Caco-2 (cell line): ENCODE data around the gene CDK14. TPM values are rescaled to one million over a fixed set of nuclear protein-coding genes. Genes with fewer than 3 reads are reported as not detected.

ENCODE experiments used
- BruUV-seq: library from RNA; stranded (reverse); fragments of 400-500 nt; replicated peaks from 2 replicates; lab custom pipeline; 2021; lab: Mats Ljungman, UMichigan
- CTCF ChIA-PET: fragments of 300-600 bp; sonication (Branson Sonifier 250); formaldehyde crosslinking; loops from one replicate; lab custom pipeline; 2022; ENCODE audit warnings: antibody characterized with exemption; lab: Charles Lee
- POLR2A ChIA-PET: fragments of 300-600 bp; sonication (Branson Sonifier 250); formaldehyde crosslinking; loops from one replicate; lab custom pipeline; 2022; ENCODE audit warnings: antibody characterized with exemption; lab: Charles Lee
- DNase-seq, 2 experiments: peaks; one replicate each; pipeline versions ENCODE4 v3.0.0 to v3.0.0-alpha.2; 2020 to 2022
- H3K27me3 ChIP-seq: replicated peaks from 2 replicates; pipeline ENCODE4 v1.6.0; 2011; ENCODE audit warnings: low read length; ENCODE audit not compliant: control insufficient read depth, insufficient read depth
- H3K36me3 ChIP-seq: 2 replicates; pipeline ENCODE4 v1.5.1; 2011; ENCODE audit warnings: low read length; ENCODE audit not compliant: control insufficient read depth, insufficient read depth
- H3K4me1 ChIP-seq: fragments of 250-450 bp; sonication (Bioruptor Pico); 2 replicates; pipeline ENCODE4 v1.5.1; 2020; ENCODE audit warnings: mild to moderate bottlenecking
- H3K4me3 ChIP-seq: 2 replicates; pipeline ENCODE4 v1.5.1; 2011; ENCODE audit warnings: low read depth, mild to moderate bottlenecking, control low read depth, low read length
- H3K9me3 ChIP-seq: fragments of 250-450 bp; sonication (Bioruptor Pico); 2 replicates; pipeline ENCODE4 v1.5.1; 2020; ENCODE audit warnings: mild to moderate bottlenecking, moderate library complexity
- H3K27ac Mint-ChIP-seq: one replicate; pipeline ENCODE4 v1.8.0; 2022; ENCODE audit warnings: mixed read lengths; ENCODE audit not compliant: unreplicated experiment
- H3K27me3 Mint-ChIP-seq: one replicate; pipeline ENCODE4 v1.8.0; 2022; ENCODE audit warnings: mixed read lengths; ENCODE audit not compliant: insufficient read depth, unreplicated experiment
- H3K36me3 Mint-ChIP-seq: one replicate; pipeline ENCODE4 v1.8.0; 2022; ENCODE audit warnings: mild to moderate bottlenecking, mixed read lengths; ENCODE audit not compliant: insufficient read depth, unreplicated experiment
- H3K4me1 Mint-ChIP-seq: one replicate; pipeline ENCODE4 v1.8.0; 2022; ENCODE audit warnings: low read depth, mixed read lengths; ENCODE audit not compliant: unreplicated experiment
- H3K4me3 Mint-ChIP-seq: one replicate; pipeline ENCODE4 v1.8.0; 2022; ENCODE audit warnings: mild to moderate bottlenecking, moderate library complexity, mixed read lengths; ENCODE audit not compliant: unreplicated experiment
- H3K9me3 Mint-ChIP-seq: one replicate; pipeline ENCODE4 v1.8.0; 2022; ENCODE audit warnings: mixed read lengths; ENCODE audit not compliant: unreplicated experiment
- intact Hi-C: fragments of 100-400 bp; cut with micrococcal nuclease; formaldehyde crosslinking; loops from one replicate; pipeline ENCODE4 v1.10.0; 2022; ENCODE audit not compliant: unreplicated experiment
- total RNA-seq: library from RNA; stranded (reverse); gene quantifications from 2 replicates; pipeline ENCODE4 v1.2.3, GENCODE V29; 2022
- TF ChIP-seq, protein P1 (sequence below), 2 experiments: fragments of 200-600 bp in 1 of 2; IDR thresholded peaks; 1 replicate in 1 of 2; 2 replicates in 1 of 2; pipeline versions ENCODE4 v1.5.1 to v1.8.0; 2011 to 2022; ENCODE audit warnings: antibody characterized with exemption in 1 of 2, control low read depth in 1 of 2, inconsistent platforms in 1 of 2, low read depth in 1 of 2, low read length in 1 of 2, mild to moderate bottlenecking in 1 of 2, moderate library complexity in 1 of 2; ENCODE audit not compliant: insufficient read depth in 1 of 2, severe bottlenecking in 1 of 2, unreplicated experiment in 1 of 2

CDK14 gene
- total RNA-seq, 1 experiment from 2014 or later: 18.2 TPM

DNA sequence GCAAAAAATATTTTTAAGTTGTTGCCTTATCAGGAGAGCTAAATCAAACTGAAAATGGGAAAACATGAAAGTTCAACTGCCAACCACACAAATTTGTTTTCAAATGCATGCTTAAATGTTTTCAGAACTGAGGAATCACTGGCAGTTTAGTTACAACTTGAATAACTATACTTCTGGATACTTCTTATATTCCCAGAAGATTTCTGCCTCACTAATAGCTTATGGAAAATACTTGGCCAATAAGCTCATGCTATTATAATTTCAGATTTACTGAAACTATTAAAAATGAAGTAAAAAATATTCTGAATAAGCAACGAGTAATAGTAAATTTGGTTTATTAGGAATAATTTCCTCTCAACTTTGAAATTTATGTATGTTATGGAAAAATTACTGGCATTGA lies 222.2 kb downstream of the CDK14 start:
- Mint-ChIP-seq H3K27me3 (no peaks in the 10 kb centered on the region), H3K4me1 (no peaks in the 10 kb centered on the region), H3K36me3 (no peaks in the 10 kb centered on the region), H3K9me3 (no peaks in the 10 kb centered on the region), H3K27ac (no peak overlapping the region), H3K4me3 (no peak overlapping the region)
- POLR2A ChIA-PET: no interaction called here
- H3K27me3 ChIP-seq: no peaks in the 10 kb centered on the region
- CTCF ChIA-PET: no interaction called here
- H3K9me3 ChIP-seq: no peaks in the 10 kb centered on the region
- TF ChIP-seq, protein P1, sequence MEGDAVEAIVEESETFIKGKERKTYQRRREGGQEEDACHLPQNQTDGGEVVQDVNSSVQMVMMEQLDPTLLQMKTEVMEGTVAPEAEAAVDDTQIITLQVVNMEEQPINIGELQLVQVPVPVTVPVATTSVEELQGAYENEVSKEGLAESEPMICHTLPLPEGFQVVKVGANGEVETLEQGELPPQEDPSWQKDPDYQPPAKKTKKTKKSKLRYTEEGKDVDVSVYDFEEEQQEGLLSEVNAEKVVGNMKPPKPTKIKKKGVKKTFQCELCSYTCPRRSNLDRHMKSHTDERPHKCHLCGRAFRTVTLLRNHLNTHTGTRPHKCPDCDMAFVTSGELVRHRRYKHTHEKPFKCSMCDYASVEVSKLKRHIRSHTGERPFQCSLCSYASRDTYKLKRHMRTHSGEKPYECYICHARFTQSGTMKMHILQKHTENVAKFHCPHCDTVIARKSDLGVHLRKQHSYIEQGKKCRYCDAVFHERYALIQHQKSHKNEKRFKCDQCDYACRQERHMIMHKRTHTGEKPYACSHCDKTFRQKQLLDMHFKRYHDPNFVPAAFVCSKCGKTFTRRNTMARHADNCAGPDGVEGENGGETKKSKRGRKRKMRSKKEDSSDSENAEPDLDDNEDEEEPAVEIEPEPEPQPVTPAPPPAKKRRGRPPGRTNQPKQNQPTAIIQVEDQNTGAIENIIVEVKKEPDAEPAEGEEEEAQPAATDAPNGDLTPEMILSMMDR (IDR thresholded peaks at IDR 0.05; ENCODE audit: insufficient read depth in 1 of 2, low read depth in 1 of 2, low read length in 1 of 2, severe bottlenecking in 1 of 2, unreplicated experiment in 1 of 2): no peak
- BruUV-seq: no TSS peak
- no peaks in the 10 kb centered on the region for H3K4me1 ChIP-seq
- H3K4me3 ChIP-seq: no peak overlapping the region
- no peak for DNase-seq
- H3K36me3 ChIP-seq: no peaks in the 10 kb centered on the region
- intact Hi-C loops: no loop called here

DNA sequence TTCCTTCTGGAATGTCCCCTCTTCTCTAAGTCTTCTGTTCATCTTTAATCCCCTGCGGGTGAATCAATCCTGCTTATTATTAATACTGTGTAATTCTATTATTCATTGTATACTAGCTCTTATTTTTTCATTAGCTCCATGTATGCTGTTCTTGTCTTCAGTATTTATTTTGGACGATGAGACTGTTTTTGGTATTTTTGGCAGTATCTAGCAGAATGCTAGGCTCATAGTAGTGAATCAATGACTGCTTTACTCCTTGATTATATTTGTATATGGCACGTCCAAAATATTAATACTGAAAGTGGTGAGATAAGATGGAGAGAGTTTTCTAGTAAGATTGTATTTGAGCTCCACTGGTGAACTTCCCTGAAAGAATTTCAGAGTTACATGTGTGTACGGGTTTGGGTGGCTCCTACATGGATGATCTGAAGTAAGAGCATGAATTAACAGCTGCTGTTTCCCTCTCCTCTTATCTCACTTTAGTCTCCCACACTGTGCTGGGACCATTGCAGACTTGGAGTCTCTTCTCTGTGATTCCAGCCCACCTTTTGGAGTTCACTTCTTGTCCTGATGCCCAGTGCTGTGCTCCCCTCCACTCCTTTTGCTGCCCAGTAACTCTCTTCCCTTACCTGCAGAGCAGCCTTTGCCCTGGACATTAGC lies 226.0 kb downstream of the CDK14 start:
- CTCF ChIA-PET: no interaction called here
- BruUV-seq: no TSS peak
- no peak overlapping the region for H3K27ac Mint-ChIP-seq
- H3K36me3 ChIP-seq: no peaks in the 10 kb centered on the region
- POLR2A ChIA-PET: no interaction called here
- intact Hi-C loops: no loop called here
- no peaks in the 10 kb centered on the region for H3K9me3 Mint-ChIP-seq
- TF ChIP-seq, protein P1 (IDR thresholded peaks at IDR 0.05; ENCODE audit: insufficient read depth in 1 of 2, low read depth in 1 of 2, low read length in 1 of 2, severe bottlenecking in 1 of 2, unreplicated experiment in 1 of 2): no peak
- no peaks in the 10 kb centered on the region for H3K36me3 Mint-ChIP-seq
- H3K9me3 ChIP-seq: no peaks in the 10 kb centered on the region
- no peaks in the 10 kb centered on the region for H3K4me1 ChIP-seq
- no peaks in the 10 kb centered on the region for H3K4me1 Mint-ChIP-seq
- no peak overlapping the region for H3K4me3 ChIP-seq
- no peaks in the 10 kb centered on the region for H3K27me3 ChIP-seq
- no peak overlapping the region for H3K4me3 Mint-ChIP-seq
- no peak for DNase-seq
- H3K27me3 Mint-ChIP-seq: no peaks in the 10 kb centered on the region

DNA sequence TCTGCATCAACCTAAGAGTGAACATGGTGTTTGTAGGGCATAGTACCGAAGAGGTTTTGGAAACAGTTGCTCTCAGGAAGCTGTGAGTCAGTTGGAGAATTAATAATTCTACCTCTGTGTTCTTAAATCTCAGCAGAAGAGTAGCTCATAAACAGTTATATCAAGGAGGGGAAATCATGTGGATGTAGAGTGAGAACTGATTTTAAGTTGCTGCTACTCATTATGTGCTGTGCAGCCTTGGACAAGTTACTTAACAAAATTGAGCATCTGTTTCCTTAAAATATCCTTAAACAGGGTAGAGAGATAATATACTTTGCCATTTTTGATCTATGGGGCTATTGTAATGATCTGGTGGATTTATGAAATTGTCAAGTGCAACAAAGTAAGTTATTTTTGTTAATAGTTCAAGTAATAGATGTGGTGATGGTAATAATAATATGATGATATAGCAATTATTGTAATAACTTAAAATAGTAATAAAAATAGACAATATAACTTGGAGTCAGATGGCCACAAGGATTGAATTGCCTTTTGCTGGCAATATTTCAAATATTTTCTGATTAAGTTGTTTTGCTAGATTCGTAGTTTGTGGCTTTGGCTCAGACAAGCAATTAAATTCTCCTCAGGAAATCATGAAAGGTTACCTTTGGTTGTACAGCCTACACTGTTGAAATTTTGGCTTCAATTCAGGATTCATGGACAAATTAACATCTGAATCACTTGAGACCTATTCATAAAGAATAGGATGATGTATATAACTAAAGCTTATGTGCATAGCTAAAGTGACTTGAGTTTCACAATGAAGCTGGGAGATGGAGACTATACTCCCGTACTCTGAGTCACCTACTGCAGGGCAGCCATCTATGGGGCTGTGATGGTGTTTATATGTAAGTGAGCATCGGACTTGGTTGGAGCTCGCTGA lies 228.5 kb downstream of the CDK14 start:
- H3K4me1 ChIP-seq: no peaks in the 10 kb centered on the region
- Mint-ChIP-seq H3K27ac (no peak overlapping the region), H3K27me3 (no peaks in the 10 kb centered on the region), H3K4me3 (no peak overlapping the region), H3K4me1 (no peaks in the 10 kb centered on the region), H3K9me3 (peaks cover 9% of the 10 kb centered on the region), H3K36me3 (no peaks in the 10 kb centered on the region)
- TF ChIP-seq, protein P1 (IDR thresholded peaks at IDR 0.05; ENCODE audit: insufficient read depth in 1 of 2, low read depth in 1 of 2, low read length in 1 of 2, severe bottlenecking in 1 of 2, unreplicated experiment in 1 of 2): no peak
- H3K36me3 ChIP-seq: no peaks in the 10 kb centered on the region
- no TSS peak for BruUV-seq
- ChIA-PET CTCF (no interaction called here), POLR2A (no interaction called here)
- no peak for DNase-seq
- no peaks in the 10 kb centered on the region for H3K27me3 ChIP-seq
- H3K9me3 ChIP-seq: no peaks in the 10 kb centered on the region
- intact Hi-C loops: no loop called here
- H3K4me3 ChIP-seq: no peak overlapping the region
